Caco-2 (cell line): ENCODE measurements around the gene SRGAP3. TPM values are rescaled to one million over a fixed set of nuclear protein-coding genes. Genes with fewer than 3 reads are reported as not detected.
"Not testable (repeated sequence)": the region's sequence is repeated elsewhere in the genome, so short reads cannot be mapped to it uniquely, and the experiment has no call there.

ENCODE experiments used
- BruUV-seq: library from RNA; stranded (reverse); fragments of 400-500 nt; replicated peaks from 2 replicates; lab custom pipeline; 2021; lab: Mats Ljungman, UMichigan
- CTCF ChIA-PET: fragments of 300-600 bp; sonication (Branson Sonifier 250); formaldehyde crosslinking; loops from one replicate; lab custom pipeline; 2022; ENCODE audit warnings: antibody characterized with exemption; lab: Charles Lee
- POLR2A ChIA-PET: fragments of 300-600 bp; sonication (Branson Sonifier 250); formaldehyde crosslinking; loops from one replicate; lab custom pipeline; 2022; ENCODE audit warnings: antibody characterized with exemption; lab: Charles Lee
- DNase-seq, 2 experiments: peaks; one replicate each; pipeline versions ENCODE4 v3.0.0 to v3.0.0-alpha.2; 2020 to 2022
- H3K27me3 ChIP-seq: replicated peaks from 2 replicates; pipeline ENCODE4 v1.6.0; 2011; ENCODE audit warnings: low read length; ENCODE audit not compliant: control insufficient read depth, insufficient read depth
- H3K36me3 ChIP-seq: 2 replicates; pipeline ENCODE4 v1.5.1; 2011; ENCODE audit warnings: low read length; ENCODE audit not compliant: control insufficient read depth, insufficient read depth
- H3K4me1 ChIP-seq: fragments of 250-450 bp; sonication (Bioruptor Pico); 2 replicates; pipeline ENCODE4 v1.5.1; 2020; ENCODE audit warnings: mild to moderate bottlenecking
- H3K4me3 ChIP-seq: 2 replicates; pipeline ENCODE4 v1.5.1; 2011; ENCODE audit warnings: low read depth, mild to moderate bottlenecking, control low read depth, low read length
- H3K9me3 ChIP-seq: fragments of 250-450 bp; sonication (Bioruptor Pico); 2 replicates; pipeline ENCODE4 v1.5.1; 2020; ENCODE audit warnings: mild to moderate bottlenecking, moderate library complexity
- H3K27ac Mint-ChIP-seq: one replicate; pipeline ENCODE4 v1.8.0; 2022; ENCODE audit warnings: mixed read lengths; ENCODE audit not compliant: unreplicated experiment
- H3K27me3 Mint-ChIP-seq: one replicate; pipeline ENCODE4 v1.8.0; 2022; ENCODE audit warnings: mixed read lengths; ENCODE audit not compliant: insufficient read depth, unreplicated experiment
- H3K36me3 Mint-ChIP-seq: one replicate; pipeline ENCODE4 v1.8.0; 2022; ENCODE audit warnings: mild to moderate bottlenecking, mixed read lengths; ENCODE audit not compliant: insufficient read depth, unreplicated experiment
- H3K4me1 Mint-ChIP-seq: one replicate; pipeline ENCODE4 v1.8.0; 2022; ENCODE audit warnings: low read depth, mixed read lengths; ENCODE audit not compliant: unreplicated experiment
- H3K4me3 Mint-ChIP-seq: one replicate; pipeline ENCODE4 v1.8.0; 2022; ENCODE audit warnings: mild to moderate bottlenecking, moderate library complexity, mixed read lengths; ENCODE audit not compliant: unreplicated experiment
- H3K9me3 Mint-ChIP-seq: one replicate; pipeline ENCODE4 v1.8.0; 2022; ENCODE audit warnings: mixed read lengths; ENCODE audit not compliant: unreplicated experiment
- CTCF ChIP-seq, 2 experiments: fragments of 200-600 bp in 1 of 2; IDR thresholded peaks; 1 replicate in 1 of 2; 2 replicates in 1 of 2; pipeline versions ENCODE4 v1.5.1 to v1.8.0; 2011 to 2022; ENCODE audit warnings: antibody characterized with exemption in 1 of 2, control low read depth in 1 of 2, inconsistent platforms in 1 of 2, low read depth in 1 of 2, low read length in 1 of 2, mild to moderate bottlenecking in 1 of 2, moderate library complexity in 1 of 2; ENCODE audit not compliant: insufficient read depth in 1 of 2, severe bottlenecking in 1 of 2, unreplicated experiment in 1 of 2
- intact Hi-C: fragments of 100-400 bp; cut with micrococcal nuclease; formaldehyde crosslinking; loops from one replicate; pipeline ENCODE4 v1.10.0; 2022; ENCODE audit not compliant: unreplicated experiment
- total RNA-seq: library from RNA; stranded (reverse); gene quantifications from 2 replicates; pipeline ENCODE4 v1.2.3, GENCODE V29; 2022

Gene SRGAP3
- total RNA-seq, 1 experiment from 2014 or later, result 1.3 TPM

GRCh38 chr3:9087831-9088413 lies 161.5 kb downstream of the SRGAP3 start:
- BruUV-seq, result no TSS peak
- Mint-ChIP-seq H3K4me3 (no peak overlapping the region), H3K36me3 (no peaks in the 10 kb centered on the region), H3K9me3 (no peaks in the 10 kb centered on the region), H3K27me3 (no peaks in the 10 kb centered on the region), H3K4me1 (no peaks in the 10 kb centered on the region), H3K27ac (no peak overlapping the region)
- Histone ChIP-seq H3K4me3 (no peak overlapping the region), H3K27me3 (no peaks in the 10 kb centered on the region), H3K36me3 (no peaks in the 10 kb centered on the region), H3K9me3 (0 out of 2 replicates have a peak, but pooled peaks cover 3% of the 10 kb centered on the region), H3K4me1 (peaks cover 14% of the 10 kb centered on the region)
- CTCF ChIA-PET, result interaction anchor here (1.3 kb wide), 1 partner anchor 214 kb away, joined by 3 read pairs; no protein-coding TSS in a partner anchor
- TF ChIP-seq CTCF (IDR thresholded peaks at IDR 0.05; ENCODE audit: insufficient read depth in 1 of 2, low read depth in 1 of 2, low read length in 1 of 2, severe bottlenecking in 1 of 2, unreplicated experiment in 1 of 2), result no peak
- POLR2A ChIA-PET, result no interaction called here
- intact Hi-C loops, result no loop called here
- no peak for DNase-seq

- H3K9me3 ChIP-seq, H3K9me3 Mint-ChIP-seq, BruUV-seq, CTCF ChIA-PET, H3K4me3 Mint-ChIP-seq, H3K4me3 ChIP-seq, H3K36me3 ChIP-seq, POLR2A ChIA-PET, H3K4me1 Mint-ChIP-seq, DNase-seq, H3K27me3 Mint-ChIP-seq, H3K27ac Mint-ChIP-seq, intact Hi-C loops, H3K36me3 Mint-ChIP-seq, H3K27me3 ChIP-seq: not testable (repeated sequence)
- peaks cover 14% of the 10 kb centered on the region for H3K4me1 ChIP-seq
Measured at GRCh38 chr3:9085428-9085827, 164.0 kb downstream of the SRGAP3 start.

GRCh38 chr3:9081184-9081818 lies 168.1 kb downstream of the SRGAP3 start:
- Histone ChIP-seq H3K4me3 (no peak overlapping the region), H3K9me3 (peaks cover 3% of the 10 kb centered on the region; the same call in 1 of the 2 replicates), H3K4me1 (0 out of 2 replicates have a peak, but pooled peaks cover 3% of the 10 kb centered on the region), H3K27me3 (no peaks in the 10 kb centered on the region), H3K36me3 (no peaks in the 10 kb centered on the region)
- no peaks in the 10 kb centered on the region for H3K36me3 Mint-ChIP-seq
- peaks cover 18% of the 10 kb centered on the region for H3K4me1 Mint-ChIP-seq
- CTCF ChIA-PET, result no interaction called here
- POLR2A ChIA-PET, result no interaction called here
- no peak overlapping the region for H3K27ac Mint-ChIP-seq
- no peak overlapping the region for H3K4me3 Mint-ChIP-seq
- H3K27me3 Mint-ChIP-seq, result no peaks in the 10 kb centered on the region
- intact Hi-C loops, result no loop called here
- H3K9me3 Mint-ChIP-seq, result no peaks in the 10 kb centered on the region
- BruUV-seq, result no TSS peak
- DNase-seq, result no peak
- TF ChIP-seq CTCF (IDR thresholded peaks at IDR 0.05; ENCODE audit: insufficient read depth in 1 of 2, low read depth in 1 of 2, low read length in 1 of 2, severe bottlenecking in 1 of 2, unreplicated experiment in 1 of 2), result no peak
